Measurements from ENCODE around the gene SESN3. TPM values are rescaled to one million over a fixed set of nuclear protein-coding genes. Genes with fewer than 3 reads are reported as not detected.

Gene SESN3
- total RNA-seq, 1 experiment from 2014 or later: 36.8 TPM

DNA sequence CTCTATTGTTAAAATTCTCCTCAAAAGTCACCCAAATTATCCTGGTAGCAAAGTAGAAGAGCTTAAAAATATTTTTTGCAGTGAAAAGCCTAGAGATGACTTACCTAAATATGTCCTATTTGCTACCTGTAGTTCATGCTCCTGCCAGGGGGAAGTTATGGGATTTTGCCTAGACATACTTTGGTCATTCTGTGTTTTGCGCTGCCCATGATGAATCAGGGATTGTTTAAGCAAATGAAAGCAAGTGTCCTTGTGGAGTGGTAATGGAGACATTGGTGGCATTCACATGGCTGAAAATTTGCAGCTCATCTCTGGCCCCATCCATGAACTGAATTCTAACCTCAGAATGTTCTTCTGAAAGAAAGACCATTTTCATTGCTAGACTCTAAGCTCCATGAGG is 14.6 kb upstream of the SESN3 start:
- H2AK5ac ChIP-seq (ENCODE audit: insufficient read length, low read length): no peak overlapping the region
- peaks cover 7% of the 10 kb centered on the region for H3K4me1 ChIP-seq (ENCODE audit: insufficient read depth, low read length)
- H3K23me2 ChIP-seq (ENCODE audit: insufficient read length, low read depth, low read length, poor library complexity, severe bottlenecking): no peaks in the 10 kb centered on the region
- no peak overlapping the region for H3K9ac ChIP-seq (ENCODE audit: extremely low read depth, insufficient read length, low read length)
- H3K4me3 Mint-ChIP-seq: no peak overlapping the region
- no peak overlapping the region for H2AFZ ChIP-seq (ENCODE audit: low read length)
- H3T11ph ChIP-seq (ENCODE audit: low read length): no peak overlapping the region
- TF ChIP-seq, protein P1, sequence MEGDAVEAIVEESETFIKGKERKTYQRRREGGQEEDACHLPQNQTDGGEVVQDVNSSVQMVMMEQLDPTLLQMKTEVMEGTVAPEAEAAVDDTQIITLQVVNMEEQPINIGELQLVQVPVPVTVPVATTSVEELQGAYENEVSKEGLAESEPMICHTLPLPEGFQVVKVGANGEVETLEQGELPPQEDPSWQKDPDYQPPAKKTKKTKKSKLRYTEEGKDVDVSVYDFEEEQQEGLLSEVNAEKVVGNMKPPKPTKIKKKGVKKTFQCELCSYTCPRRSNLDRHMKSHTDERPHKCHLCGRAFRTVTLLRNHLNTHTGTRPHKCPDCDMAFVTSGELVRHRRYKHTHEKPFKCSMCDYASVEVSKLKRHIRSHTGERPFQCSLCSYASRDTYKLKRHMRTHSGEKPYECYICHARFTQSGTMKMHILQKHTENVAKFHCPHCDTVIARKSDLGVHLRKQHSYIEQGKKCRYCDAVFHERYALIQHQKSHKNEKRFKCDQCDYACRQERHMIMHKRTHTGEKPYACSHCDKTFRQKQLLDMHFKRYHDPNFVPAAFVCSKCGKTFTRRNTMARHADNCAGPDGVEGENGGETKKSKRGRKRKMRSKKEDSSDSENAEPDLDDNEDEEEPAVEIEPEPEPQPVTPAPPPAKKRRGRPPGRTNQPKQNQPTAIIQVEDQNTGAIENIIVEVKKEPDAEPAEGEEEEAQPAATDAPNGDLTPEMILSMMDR (conservative IDR thresholded peaks at IDR 0.05): no peak
- H2BK20ac ChIP-seq (ENCODE audit: low read depth, low read length, poor library complexity, severe bottlenecking): no peak overlapping the region
- no peak overlapping the region for H3K18ac ChIP-seq (ENCODE audit: insufficient read length, low read depth, low read length)
- peaks cover 55 to 60% of the 10 kb centered on the region in 2 experiments for H3K4me1 Mint-ChIP-seq
- no peak overlapping the region for H3K23ac ChIP-seq (ENCODE audit: insufficient read length, low read depth, low read length)
- no peak overlapping the region for H2BK15ac ChIP-seq (ENCODE audit: low read depth, low read length)
- peak overlapping the region in 2 of 3 experiments; percentile 86 to 95; a peak in 4 of 7 replicates for H3K27ac Mint-ChIP-seq
- H4K91ac ChIP-seq (ENCODE audit: insufficient read length, low read depth, low read length): no peak overlapping the region
- no peak overlapping the region for H4K5ac ChIP-seq (ENCODE audit: insufficient read length, low read depth, low read length)
- no peaks in the 10 kb centered on the region for H3K27me3 Mint-ChIP-seq (ENCODE audit: low read depth)
- no peaks in the 10 kb centered on the region for H3K36me3 Mint-ChIP-seq (ENCODE audit: insufficient read depth in 1 of 3, low read depth in 3 of 3)
- H3K9me3 Mint-ChIP-seq: no peaks in the 10 kb centered on the region
- H2BK12ac ChIP-seq (ENCODE audit: insufficient read length, low read depth, low read length): no peak overlapping the region
- H3K4me2 ChIP-seq (ENCODE audit: insufficient read depth, insufficient read length, low read length): no peak overlapping the region
- no peaks in the 10 kb centered on the region for H4K20me1 ChIP-seq (ENCODE audit: control insufficient read depth, insufficient read depth, insufficient read length)
- DNase-seq: no peak
- H3K79me1 ChIP-seq (ENCODE audit: insufficient read depth, low read depth, low read length, poor library complexity, severe bottlenecking): no peaks in the 10 kb centered on the region
- no peak overlapping the region for H2BK5ac ChIP-seq (ENCODE audit: insufficient read length, low read length)
- H2BK120ac ChIP-seq (ENCODE audit: low read depth, low read length, poor library complexity, severe bottlenecking): no peak overlapping the region
- no peak overlapping the region for H3K14ac ChIP-seq (ENCODE audit: insufficient read depth, low read length)
- no peak overlapping the region for H3K56ac ChIP-seq (ENCODE audit: insufficient read length, low read depth, low read length)
- H3K27ac ChIP-seq (ENCODE audit: insufficient read length, low read depth, low read length): no peak overlapping the region
- WGBS (ENCODE audit: extremely low coverage, insufficient read length, low lambda C conversion rate): no CpG with 5 or more reads among the region's 1 CpG
- H3K9me3 ChIP-seq (ENCODE audit: control insufficient read depth, low read depth, low read length): no peaks in the 10 kb centered on the region
- no peak overlapping the region for H4K8ac ChIP-seq (replicated peaks; ENCODE audit: insufficient read length, low read depth, low read length)
- H3K79me2 ChIP-seq (ENCODE audit: insufficient read depth, low read length): no peaks in the 10 kb centered on the region
- H3K27me3 ChIP-seq (ENCODE audit: insufficient read depth, low read length): no peaks in the 10 kb centered on the region
- H3K4ac ChIP-seq (ENCODE audit: low read depth, low read length): no peak overlapping the region

All from H9 (cell line).